Measurements from ENCODE around the gene ASTN2.

The ASTN2 gene

DNA sequence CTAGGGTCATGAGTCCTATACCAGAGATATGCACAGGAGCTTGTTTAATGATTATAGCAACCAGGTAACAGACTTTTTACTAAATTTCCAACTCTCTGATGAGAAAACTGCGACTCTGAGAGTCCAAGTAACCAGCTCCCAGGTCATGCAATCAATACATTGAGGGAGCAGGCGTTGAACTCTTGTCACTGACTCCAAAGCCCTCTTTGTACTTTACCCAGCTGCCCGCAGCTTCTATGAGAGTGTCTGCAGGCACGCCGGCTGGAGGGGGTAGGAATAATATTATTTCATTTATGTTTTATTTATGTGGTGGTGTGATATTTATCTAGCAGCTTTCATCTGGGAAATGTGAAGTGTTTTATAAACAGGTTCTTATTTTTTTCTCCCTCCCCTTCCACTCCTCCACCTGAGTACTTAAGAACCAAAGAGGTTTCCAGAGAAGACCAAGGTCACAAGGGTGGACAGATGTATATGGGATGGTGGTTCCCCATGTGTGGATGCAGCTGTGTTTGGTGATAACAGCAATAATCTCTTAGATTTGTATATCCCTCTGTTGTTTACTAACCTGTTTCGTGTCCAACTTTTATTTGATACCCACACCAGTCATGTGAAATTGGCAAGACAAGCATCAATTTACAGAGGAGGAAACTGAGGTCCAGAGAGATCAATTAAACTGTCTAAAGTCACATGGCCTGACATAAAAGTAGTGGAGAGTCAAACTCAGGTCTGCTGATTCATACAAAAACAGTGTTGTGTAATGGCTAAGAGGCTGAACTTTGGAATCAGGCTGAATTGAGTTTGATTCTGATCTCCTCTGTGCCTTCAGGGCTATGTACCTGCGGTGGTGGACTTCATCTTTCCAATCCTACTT, 867.9 kb downstream of the ASTN2 start:
- no peak for DNase-seq

DNA sequence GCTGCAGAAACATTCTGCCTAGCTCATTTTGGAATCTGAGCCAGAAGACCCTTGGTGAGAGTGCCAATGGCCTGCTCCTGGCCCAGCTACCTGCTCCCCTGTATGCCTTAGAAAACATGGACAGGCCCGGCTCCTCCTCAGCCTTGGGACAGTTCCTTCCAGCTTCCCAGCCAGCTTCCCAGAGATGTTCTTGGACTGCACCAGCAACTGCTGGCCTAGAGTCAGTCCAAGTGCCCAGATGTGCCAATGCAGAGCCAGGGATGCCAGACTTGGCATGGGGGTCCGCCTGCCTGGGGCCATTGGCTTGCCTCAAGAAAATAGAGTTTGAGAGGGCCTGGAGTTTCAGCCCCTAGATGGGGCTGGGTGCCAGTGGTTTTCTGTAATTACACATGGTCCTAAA, 870.0 kb downstream of the ASTN2 start:
- DNase-seq = no peak

DNA sequence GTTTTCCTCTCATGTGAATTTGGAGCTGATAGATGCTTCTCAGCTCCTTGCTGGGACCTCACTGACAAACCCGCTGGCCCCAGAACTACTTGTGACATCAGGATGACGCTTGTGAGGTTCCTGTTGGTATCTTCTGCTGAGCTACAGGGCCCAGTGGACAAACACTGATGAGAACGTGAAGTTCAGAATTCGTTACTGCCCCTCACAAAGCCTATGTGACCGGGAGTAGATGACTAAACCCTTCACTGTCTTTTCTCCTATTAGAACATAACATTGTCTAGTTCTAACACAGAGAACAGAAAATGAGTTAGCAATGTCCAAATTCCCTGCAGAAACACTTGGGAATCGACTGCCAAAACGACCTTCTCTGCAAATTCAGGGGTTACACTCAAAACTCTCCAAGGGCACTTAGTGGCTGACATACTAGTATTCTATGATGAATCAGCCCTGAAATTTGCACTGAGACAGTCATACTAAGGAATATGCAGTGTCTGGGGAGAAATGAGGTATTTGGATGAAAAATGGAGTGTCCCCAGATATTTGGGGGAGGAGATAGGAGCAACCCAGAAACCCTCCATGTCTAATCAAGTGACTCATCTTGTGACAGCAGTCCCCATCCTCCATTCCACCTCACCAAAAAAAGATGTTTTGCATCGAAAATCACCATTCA, 871.0 kb downstream of the ASTN2 start:
- DNase-seq = no peak

DNA sequence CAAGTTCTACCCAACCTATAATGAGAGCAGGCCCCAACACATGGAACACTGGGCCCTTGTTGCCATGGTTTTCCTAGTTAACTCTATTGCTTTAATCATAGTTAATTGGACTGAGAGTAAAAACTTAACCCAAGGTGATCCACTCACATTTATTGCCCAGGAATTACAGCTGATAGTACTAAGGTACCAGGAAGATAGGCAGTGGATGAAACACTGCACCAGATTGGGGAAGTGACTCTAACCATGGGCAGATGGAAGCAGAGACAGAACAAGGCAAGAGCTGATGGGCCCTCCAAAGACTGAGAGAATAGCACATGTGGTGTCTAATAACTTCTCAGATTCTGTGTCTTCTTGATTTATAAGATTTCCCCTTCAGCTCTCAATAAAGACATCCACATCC, 873.5 kb downstream of the ASTN2 start:
- DNase-seq = no peak

DNA sequence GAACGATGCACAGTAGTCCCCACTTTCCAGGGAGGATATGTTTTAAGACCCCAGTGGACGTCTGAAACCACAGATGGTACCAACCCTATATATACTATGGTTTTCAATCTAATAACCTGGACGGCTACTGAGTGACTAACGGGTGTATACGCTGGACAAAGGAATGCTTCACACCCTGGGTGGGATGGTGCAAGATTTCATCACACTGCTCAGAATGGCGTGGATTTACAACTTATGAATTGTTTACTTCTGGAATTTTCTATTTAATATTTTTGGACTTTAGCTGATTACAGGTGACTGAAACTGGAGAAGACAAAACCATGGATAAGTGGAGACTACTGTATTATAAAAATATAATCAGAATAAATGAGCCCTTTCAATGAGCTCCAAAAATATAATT, 875.3 kb downstream of the ASTN2 start:
- DNase-seq = no peak

DNA sequence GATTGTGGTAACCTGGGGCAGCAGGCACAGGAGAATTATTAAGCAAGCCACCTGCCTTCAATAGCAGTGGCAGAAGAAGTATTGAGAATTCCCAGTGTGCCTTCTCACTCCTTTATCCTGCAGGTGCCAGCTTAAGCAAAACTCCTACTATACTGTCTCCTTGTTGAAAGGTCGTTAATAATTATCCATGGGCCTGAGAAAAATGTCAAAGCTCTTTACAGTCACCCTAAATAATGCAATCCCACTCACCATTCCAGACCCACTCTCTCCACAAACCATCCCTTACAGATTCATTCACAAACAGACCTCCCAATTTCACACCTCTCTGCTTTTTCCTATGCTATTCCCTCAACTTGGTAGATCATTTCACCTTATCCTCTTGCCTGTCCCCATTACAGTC, 889.2 kb downstream of the ASTN2 start:
- no peak for DNase-seq

DNA sequence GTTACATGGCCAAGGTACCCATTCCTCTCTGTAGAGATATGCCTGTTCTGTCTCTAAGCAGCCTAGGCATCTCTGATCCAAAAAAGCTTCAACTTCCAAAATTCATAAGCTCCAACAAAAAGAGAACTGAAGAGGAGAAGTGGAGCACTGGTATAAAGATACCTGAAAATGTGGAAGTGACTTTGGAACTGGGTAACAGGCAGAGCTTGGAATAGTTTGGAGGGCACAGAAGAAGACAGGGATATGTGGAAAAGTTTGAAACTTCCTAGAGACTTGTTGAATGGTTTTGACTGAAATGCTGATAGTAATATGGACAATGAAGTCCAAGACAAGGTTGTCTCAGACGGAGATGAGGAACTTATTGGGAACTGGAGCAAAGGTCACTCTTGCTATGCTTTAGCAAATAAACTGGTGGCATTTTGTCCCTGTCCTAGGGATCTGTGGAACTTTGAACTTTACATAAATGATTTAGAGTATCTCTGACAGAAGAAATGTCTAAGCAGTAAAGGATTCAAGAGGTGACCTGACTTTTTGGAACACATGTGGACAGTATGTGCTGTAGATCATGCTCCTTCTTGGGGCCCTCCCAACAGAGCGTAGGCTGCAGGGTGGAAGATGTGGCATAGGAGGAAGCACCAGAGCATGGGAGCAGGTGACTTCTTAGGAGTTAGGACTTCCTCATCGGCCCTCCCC, 889.9 kb downstream of the ASTN2 start:
- DNase-seq = no peak

DNA sequence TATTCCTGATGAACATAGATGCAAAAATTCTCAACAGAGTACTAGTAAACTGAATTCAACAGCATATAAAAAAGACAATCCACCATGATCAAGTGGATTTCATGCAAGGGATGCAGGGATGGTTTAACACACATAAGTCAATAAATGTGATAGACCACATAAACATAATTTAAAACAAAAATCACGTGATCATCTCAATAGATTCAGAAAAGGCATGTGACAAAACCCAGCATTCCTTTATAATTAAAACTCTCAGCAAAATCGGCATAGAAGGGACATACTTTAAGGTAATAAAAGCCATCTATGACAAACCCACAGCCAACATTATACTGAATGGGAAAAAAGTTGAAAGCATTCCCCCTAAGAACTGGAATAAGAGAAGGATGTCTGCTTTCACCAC, 894.6 kb downstream of the ASTN2 start:
- no peak for DNase-seq

DNA sequence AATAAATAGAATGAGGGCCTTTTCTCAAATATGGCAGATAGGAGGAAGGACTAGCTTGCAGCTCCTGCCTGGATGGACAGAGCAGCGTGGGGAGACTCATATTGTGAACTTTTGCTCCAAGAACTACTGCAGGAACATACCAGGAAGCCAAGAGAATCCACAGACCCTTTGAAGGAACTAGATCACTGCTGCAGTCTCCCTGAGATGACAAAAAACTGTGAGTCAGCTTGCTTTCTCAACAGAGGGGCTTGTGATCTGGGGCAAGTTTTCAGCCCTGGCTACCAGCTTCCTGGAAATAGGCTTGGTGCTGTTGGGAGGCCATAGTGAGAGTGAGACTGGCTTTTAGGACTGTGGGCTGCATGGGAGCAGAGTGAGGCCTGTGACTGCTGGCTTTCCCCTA, 898.4 kb downstream of the ASTN2 start:
- DNase-seq = no peak

DNA sequence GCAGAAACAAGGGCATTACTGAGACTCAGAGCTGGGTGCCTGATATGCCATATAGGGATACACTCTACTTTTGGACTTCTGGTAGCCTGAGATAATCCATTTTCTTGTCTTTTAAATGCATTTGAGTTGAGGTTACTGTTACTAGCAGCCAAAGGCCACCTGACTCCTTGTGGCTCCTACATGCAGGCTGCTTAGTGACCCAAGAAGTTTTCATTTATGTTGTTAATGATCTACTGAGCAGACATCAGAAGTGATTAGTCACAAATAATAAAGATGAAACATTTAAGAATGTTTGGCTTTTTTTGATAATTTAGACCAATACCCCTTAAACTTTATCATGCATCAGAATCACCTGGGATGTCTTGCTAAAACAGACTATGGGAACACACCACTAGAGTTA, 899.3 kb downstream of the ASTN2 start:
- DNase-seq = no peak

DNA sequence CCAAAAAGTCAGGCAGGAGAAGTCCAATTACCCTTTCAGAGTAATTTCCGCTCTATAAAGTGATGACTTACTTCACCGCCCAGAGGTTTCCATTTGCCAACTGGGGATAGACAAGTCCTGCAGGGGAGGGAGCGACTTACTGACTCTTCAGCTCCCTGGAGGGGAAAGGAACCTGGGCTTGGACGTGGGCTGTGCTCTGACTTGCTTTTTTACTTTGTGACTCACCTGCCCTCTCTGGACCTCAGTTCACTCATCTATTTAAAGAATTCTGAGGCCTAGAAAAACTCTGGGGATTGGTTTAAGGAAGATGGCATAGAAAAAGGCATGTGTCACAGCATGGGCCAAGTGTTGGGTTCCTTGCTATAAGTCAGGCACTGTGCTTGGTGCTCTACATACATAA, 908.2 kb downstream of the ASTN2 start:
- no peak for DNase-seq

DNA sequence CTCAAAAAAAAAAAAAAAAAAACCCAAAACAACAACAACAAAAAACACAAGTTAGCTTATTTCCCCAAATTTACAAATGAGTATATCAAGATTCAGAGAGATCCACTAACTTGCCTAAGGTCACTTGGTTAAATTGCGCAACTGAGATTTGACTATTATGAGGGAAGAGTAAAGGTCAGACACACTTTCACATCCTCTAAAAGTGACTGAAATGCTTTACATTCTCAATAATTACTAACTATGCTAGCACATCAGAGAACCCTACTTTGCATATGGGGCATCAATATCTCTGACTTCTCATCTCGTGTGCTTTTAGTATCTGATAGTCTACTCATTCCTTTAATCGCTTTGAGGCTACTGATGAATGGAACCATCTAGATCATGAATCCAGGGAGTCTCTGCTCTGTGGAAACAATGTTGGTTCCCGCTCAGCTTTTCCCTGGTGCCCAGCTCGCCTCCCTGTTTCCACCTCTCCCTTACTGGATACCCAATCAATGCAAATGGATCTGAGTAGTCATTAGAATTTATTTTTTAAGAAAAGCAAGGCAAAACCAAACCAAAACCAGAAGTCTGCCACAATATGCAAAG, 909.9 kb downstream of the ASTN2 start:
- DNase-seq = no peak

DNA sequence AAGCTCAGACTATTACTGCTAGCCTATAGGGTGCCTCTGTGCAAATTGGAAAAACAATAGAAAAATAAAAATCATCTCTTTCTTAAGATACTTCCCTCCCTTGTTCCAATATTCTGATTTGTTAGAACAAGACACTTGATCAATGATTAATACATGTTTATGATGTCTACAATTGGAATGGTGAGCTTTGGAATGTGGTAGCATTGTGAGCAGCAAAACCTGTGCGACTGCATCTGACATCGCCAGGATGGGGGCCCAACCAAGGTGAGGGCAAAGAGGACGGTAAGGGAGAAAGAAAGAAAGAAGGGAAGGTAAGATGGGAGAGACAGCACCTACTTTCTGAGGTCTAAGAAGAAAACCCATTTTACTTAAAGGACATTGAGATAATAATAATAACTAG, 910.8 kb downstream of the ASTN2 start:
- no peak for DNase-seq

DNA sequence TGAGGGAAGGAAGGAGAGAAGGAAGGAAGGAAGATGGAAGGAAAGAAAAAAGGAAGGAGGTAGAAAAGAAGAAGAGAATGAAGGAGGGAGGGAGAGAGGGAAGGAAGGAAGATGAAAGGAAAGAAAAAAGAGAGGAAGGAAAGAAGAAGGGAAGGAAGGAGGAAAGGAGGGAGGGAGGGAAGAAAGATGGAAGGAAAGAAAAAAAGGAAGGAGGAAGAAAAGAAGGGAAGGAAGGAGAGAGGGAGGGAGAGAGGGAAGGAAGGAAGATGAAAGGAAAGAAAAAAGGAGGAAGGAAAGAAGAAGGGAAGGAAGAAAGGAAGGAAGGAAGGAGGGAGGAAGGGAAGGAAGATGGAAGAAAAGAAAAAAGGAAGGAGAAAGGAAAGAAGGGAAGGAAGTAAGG, 912.1 kb downstream of the ASTN2 start:
- DNase-seq = no peak

DNA sequence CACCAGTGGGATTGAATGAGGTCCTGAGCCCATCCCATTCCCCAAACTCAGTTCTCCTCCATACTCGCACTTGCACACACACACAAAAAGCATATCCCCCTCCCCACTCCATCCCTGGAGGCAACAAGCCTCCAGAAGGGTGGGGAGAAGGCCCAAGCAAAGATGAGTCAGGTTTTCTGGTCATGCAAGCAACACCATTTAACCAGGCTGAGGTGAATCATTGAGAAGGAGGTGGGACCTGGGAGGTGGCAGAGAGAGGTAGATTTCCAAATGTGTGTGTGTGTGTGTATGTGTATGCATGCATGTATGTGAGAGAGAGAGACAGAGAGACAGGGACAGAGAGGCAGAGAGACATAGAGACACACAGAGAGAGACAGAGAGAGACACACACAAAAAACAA, 913.0 kb downstream of the ASTN2 start:
- DNase-seq = no peak

DNA sequence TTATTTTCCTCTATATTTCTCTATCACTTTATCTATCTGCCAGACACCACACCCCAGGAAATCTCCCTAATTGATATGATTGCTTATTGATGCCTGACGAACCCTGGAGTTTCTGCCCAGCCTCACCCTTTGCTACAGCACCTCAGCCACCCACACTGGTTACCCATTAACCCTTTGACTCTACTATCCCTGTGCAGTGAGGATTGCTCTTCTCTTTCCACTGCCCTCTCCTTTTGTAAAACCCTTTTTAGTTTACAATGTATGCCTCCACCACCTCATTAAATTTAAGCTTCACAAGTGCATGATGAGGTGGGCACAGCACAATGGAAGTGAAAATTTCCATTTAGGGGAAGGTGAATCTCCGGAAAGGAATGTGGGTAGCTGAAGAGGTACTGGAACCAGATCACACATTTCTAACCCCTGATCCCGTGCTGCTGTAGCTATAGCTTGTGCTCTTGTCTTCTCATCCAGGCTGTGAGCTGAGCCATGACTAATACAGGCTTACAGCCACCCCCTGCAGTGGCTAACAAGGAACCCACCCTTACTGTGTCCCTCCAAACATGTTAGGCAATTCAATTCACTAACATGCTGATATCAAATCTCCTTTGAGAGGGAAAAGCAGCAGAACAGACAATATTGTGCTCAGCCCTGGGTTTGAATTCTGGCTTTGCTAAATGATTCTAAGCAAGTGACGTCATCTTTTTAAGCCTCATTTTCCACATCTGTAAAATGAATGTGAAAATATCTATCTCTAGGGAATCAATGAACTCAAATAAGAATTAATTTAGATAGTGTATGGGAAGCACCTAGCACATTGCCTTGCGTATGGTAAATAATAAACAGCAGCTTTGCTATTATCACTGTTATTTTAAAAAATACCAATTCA, 914.6 kb downstream of the ASTN2 start:
- DNase-seq = no peak

DNA sequence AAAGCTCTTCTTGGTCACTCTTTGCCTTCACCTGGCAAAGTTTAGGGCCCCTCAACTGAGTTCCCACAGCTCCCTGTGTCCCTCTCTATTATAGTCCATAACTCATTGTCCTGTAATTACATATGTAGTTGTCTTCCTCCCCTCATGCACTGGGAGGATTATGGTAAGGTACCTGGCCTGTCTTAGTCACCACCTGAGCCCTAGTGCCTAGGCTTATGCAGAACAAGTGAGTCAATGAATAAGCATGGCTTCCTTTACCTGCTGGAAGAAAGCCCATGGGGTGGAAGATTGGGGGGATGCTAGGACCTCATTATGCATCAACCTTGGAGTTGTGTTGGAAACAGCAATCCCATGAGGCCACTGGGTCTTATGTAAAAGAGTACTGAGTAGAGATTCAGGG, 915.4 kb downstream of the ASTN2 start:
- no peak for DNase-seq

DNA sequence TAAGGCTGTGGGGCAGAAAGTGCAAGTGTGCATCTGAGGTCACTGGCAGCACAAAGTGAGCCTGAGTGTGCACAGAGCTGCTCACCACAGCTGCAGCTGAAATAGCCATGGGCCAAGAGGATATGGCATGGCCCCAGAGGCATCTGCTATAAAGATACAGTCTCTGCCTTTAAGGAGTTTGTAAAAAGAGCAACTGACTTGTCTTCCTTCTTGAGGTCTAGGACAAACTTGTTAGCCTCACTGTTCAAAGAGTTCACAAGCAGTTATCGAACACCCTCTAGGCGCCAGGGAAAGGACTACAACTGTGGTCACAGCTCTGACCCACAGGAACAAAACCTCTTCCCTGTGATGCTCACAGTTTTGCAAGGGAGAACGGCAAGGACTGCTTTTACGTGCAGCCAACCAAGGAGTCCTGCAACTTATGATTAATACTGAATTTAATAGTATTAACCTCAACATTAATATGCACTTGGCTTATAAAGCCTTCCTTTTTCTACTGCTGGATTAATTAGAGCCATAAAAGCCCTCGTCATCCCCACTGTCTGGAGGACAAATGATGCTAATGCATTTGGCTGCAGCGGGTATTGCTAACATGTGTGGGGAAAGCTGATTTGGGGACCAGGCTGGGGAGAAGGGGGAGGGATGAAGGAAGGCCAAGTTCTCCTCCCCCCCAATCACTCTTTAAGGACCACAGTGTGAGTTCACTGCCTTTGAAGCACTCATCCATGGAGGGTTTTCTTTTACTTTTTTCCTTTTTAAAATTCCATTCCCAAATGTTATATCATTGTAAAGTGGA, 917.6 kb downstream of the ASTN2 start:
- DNase-seq = no peak

DNA sequence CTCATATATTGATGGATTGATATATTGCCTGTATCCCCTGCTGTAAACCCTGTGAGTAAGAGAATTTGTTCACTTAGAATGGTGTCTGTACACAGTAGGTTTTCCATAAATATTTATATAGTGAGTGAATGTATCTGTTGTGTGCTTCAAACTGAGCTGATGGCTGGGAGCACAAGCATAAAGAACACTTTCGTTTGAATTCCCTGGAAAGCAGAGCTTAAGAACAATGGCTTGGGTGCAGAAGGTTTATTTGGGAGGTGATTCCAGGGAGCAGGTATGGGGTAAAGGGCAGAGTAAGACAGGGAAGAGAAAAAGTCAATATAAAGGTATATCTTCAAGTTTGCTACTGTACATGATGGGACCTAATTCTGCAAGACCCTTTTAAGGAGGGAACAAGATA, 918.7 kb downstream of the ASTN2 start:
- no peak for DNase-seq

DNA sequence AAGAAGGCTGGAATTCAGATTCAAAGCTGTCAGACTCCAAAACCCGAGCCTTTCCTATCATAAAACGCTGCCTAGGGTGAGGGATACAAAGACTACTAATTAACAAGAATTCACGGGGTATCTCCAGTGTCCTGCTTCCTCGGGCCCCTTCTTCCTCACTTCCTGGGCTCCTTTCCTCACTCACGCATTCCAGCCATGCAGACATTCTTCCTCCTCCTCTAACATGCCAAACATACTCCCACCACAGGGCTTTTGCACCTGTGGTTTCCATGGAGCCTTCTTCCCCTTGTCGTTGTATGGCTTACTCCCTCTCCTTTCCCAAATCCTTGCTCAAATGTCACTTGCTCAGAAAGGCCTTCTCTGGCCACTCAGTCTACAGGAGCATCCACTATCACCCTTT, 919.1 kb downstream of the ASTN2 start:
- no peak for DNase-seq

DNA sequence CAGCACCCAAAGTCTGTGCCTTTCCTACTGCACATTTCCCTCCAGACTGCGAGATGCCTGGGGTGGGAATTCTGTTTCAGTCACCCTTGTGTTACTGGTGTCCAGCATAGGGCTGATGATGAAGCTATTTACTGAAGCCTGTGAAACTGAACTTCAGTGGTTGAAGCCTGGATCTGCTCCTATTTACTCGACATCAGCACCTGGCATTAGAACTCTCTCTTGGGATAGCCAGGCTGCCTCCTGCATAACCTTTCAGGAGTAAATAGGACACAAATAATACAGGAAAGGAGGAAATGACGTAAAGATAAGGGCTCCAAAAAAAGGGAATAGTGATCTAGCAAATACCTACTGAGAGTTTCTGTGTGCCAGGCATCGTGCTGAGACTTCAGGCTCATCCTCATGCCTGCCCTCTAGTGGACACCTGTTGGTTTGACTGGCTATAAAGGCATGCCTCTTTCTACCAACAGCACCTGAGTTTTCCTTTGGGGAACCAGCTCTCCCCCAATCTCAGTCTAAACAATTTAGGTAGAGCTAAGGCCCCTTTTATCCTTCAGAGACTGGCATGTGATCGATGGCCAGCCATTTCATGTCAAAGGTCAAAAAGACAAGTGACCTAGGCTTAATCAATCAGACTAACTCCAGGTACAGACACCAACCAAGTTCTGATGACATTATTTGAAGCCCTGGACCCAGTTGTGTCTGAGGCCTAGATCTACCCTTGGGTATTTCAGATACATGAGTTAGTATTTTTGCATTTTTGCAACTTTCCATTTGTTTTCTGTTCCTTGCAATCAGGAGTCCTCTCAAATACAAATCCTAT, 919.8 kb downstream of the ASTN2 start:
- no peak for DNase-seq
